Measurements from ENCODE around the gene PCNA. TPM values are rescaled to one million over a fixed set of nuclear protein-coding genes. Genes with fewer than 3 reads are reported as not detected.
A peak's percentile ranks its signal among the peaks of the same experiment; 100 is the strongest.

Gene PCNA
- polyA plus RNA-seq, 3 donors = 171 to 204 (median 200) TPM

DNA sequence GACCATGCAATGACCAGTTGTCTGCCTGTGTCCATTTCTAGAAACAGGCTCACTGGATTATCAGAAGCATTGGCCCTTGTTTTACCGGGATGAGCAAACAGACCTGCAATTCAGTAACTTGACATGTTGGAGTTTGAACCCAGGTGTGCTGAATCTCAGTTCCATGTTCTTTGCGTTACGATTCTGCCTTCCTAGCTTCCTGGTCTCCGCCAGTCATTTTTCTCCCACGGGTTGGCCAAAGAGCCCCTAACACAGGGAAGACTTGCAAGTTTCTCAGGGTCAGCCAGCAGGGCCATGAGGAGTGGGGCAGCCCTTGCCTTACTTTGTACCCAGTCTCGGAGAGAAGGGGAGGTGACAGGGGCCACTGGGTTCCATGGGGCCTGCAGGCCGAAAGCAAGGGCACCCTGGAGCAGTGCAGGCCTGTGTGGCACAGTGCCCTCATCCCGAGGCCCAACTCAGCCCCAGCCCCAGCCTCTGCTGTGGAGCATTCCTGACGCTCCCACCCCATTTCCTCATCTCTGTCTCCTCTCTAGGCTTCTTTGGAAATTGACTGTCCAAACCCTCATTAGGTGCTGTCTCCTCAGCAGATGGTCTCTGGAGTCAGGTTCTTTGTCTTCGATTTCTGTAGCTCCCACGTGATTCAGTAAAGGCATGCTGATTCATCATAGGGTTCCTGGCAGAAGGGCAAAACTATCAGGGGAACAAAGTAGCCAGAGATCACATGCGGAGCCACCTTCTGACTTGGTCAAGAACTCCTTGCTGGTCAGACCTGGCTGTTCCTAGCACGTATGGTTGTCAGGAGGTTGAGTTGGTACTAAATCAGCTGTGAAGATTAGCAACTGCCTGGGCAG lies 30.7 kb upstream of the PCNA start:
- no peak for DNase-seq (ENCODE audit: extremely low read depth in 1 of 11, low read depth in 9 of 11, low spot score in 4 of 11)

GRCh38 chr20:5149892-5150225 lies 30.1 kb upstream of the PCNA start:
- DNase-seq (ENCODE audit: extremely low read depth in 1 of 11, low read depth in 9 of 11, low spot score in 4 of 11) = no peak

GRCh38 chr20:5148581-5148980 lies 28.8 kb upstream of the PCNA start:
- DNase-seq (ENCODE audit: extremely low read depth in 1 of 11, low read depth in 9 of 11, low spot score in 4 of 11) = no peak

DNA sequence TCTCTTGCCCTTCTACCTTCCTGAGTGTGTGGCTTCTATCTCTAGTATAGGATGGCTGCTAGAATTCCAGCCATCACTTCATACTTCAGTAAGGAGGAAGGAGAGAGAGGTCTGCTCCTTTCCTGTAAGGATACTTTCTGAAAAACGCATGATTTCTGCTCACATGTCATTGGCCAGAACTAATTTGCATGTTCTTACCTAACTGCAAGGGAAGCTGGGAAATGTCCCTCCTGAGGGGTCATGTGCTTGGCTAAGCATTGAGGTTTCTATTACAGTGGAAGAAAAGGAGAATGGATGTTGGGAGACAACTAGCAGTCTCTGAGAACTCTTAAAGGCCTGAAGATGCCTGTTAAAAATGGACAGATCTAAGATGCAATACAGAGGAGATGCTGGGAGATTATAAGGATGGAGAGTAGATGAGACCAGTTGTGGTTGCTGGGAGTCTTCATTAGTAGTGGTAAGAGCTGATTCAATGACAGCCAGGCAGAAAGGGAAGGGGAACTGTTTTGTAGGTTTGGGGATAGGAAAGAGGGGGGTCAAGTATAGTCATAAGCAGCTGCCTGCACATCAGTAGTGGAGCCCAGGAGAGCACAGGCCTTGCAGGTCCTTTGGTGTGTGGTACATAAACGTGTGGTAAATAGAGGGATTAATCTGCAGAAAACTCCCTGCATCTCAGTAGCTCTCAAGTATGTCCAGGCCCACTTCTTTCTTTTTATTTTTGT lies 27.3 kb upstream of the PCNA start:
- no peak for DNase-seq (ENCODE audit: extremely low read depth in 1 of 11, low read depth in 9 of 11, low spot score in 4 of 11)

GRCh38 chr20:5146099-5146668 lies 26.4 kb upstream of the PCNA start:
- DNase-seq (ENCODE audit: extremely low read depth in 1 of 11, low read depth in 9 of 11, low spot score in 4 of 11) = no peak

GRCh38 chr20:5145365-5146098 lies 25.8 kb upstream of the PCNA start:
- no peak for DNase-seq (ENCODE audit: extremely low read depth in 1 of 11, low read depth in 9 of 11, low spot score in 4 of 11)

- no peak for DNase-seq (ENCODE audit: extremely low read depth in 1 of 11, low read depth in 9 of 11, low spot score in 4 of 11)
Observed at GRCh38 chr20:5143851-5144250, 24.1 kb upstream of the PCNA start.

- DNase-seq (ENCODE audit: extremely low read depth in 1 of 11, low read depth in 9 of 11, low spot score in 4 of 11) = no peak
Observed at GRCh38 chr20:5141615-5142014, 21.9 kb upstream of the PCNA start.

GRCh38 chr20:5140195-5140594 lies 20.4 kb upstream of the PCNA start:
- DNase-seq (ENCODE audit: extremely low read depth in 1 of 11, low read depth in 9 of 11, low spot score in 4 of 11) = no peak

DNA sequence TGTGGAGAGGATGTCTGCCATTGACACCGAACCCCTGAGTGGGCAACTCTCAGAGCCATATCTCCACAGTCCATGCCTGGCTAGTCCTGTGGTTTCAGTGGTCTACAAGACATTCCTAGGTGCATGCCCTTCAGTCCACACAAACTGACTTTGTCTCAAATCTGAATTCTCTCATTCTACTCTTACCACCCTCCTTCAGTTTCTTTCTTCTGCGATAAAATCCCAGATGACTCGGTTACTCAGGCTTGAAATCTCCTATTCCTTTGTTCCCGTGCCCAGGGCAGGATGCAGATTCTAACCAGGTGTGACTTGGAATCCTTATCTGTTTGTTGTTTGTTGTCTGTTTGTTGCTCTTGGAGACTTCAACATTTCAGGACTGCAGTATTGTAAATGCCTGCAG lies 16.3 kb upstream of the PCNA start:
- no peak for DNase-seq (ENCODE audit: extremely low read depth in 1 of 11, low read depth in 9 of 11, low spot score in 4 of 11)

DNA sequence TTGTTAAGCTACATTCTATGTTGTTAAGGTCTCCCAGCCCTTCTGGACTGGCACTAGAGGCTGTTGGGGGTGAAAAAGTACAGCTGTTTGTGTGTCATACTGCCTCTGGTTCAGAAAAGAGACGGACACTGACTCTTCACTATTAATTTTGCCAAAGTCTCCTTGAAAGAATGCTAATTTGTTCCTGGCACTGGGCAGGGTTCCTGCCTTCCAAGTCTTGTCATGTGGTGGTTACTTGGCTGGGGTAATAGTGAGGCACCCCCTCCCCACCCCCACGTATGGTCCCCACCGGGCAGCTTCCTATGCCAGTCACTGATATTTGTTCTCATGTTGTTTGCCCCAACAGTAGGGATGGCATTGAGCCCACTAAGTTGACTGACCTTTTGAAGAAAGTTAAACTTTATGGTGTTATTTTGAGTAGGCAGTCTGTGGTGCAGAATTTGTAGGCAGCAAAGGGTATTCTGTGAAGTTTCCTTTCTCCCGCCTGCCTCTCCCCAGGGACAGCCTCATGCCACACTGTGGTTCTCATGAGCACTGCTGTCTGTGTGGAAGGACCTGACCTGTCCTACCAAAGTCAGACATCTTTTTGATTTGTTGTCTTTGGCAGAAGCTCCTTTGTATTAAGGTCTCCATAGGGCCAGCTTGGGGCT lies 15.7 kb upstream of the PCNA start:
- DNase-seq (ENCODE audit: extremely low read depth in 1 of 11, low read depth in 9 of 11, low spot score in 4 of 11) = no peak

DNA sequence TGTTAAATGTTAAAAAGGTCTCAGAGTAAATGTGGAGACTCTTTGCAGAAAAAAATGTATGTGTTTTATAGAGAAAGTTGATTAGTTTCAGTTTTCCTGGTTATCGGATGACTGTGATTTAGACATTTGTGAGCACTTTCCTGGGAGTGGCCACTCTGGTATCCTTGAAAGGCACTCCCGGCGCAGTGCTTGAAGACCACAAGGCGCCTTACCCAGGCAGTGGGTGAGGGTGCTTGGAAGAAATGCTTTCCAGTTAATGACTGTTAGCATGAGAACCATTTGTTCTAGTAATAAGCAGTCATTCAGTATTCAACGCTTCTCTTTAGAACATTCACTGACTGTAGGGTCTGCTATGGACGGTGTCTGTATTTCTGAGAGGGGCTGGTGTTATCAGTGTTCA lies 14.2 kb upstream of the PCNA start:
- no peak for DNase-seq (ENCODE audit: extremely low read depth in 1 of 11, low read depth in 9 of 11, low spot score in 4 of 11)

DNA sequence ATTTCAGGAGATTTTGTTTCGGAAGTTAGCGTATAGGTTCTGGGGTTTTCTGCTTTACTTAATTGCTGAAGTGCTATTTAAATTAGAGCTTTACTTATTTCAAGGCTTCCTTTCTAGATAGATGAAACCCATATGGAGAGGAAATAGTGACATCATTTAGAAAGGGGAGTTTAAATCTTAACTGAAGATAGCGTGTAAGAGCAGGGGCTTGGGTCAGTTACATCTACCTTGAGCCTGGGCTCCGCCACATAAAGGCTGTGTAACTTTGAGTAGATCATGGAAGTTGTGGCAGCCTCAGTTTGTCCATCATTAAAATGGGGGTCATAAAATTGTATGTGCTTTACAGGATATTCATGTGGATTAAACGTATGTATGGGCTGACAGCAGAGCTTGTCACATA lies 11.7 kb upstream of the PCNA start:
- DNase-seq (ENCODE audit: extremely low read depth in 1 of 11, low read depth in 9 of 11, low spot score in 4 of 11) = no peak

GRCh38 chr20:5128886-5129285 lies 9.1 kb upstream of the PCNA start:
- DNase-seq (ENCODE audit: extremely low read depth in 1 of 11, low read depth in 9 of 11, low spot score in 4 of 11) = no peak

- no peak for DNase-seq (ENCODE audit: extremely low read depth in 1 of 11, low read depth in 9 of 11, low spot score in 4 of 11)
Observed at GRCh38 chr20:5127859-5128424, 8.2 kb upstream of the PCNA start.

DNA sequence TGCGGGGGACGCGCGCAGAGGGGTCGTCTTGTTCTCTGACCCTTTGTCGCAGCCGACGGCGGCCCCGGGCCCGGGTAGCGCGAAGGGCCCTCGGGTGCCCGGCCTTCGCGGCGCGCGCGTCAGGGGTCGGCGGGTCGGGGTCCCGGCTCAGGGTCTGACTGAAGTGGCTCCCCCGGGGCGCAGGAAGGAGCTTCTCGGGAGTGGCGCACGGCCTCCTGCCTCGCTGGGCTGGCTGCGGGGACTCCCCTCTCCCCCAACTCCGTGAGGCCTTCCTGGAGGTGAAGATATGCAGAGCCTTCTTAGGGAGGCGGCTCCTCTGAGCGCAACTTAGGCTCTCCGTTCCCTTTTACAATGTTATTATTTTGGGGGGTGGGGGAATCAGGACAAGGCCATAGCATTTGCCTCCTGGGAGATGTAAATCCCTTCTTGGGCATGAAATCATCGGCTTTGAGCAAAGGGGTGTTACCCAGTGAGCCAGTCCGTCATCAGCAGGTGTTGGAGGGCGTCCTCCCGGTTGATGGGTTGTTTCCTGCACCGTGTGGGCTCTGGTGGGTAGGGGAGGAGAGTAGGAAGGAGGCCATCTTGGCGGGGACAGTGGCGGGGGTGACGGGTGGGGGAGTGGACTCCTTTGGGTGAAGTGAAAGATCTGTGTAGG lies 7.6 kb upstream of the PCNA start:
- DNase-seq (ENCODE audit: extremely low read depth in 1 of 11, low read depth in 9 of 11, low spot score in 4 of 11) = peak in 9 of 11 donors; percentile 33 to 67 (median 52)

- peak; percentile 92 to 99 (median 98) for DNase-seq (ENCODE audit: extremely low read depth in 1 of 11, low read depth in 9 of 11, low spot score in 4 of 11)
Observed at GRCh38 chr20:5126512-5127203, 6.9 kb upstream of the PCNA start, which contains the start of gene CDS2. Gene CDS2 (plus strand): TSS chr20:5127008. CDS start chr20:5127093, 85 bp downstream.

GRCh38 chr20:5122873-5123260 lies 3.1 kb upstream of the PCNA start:
- DNase-seq (ENCODE audit: extremely low read depth in 1 of 11, low read depth in 9 of 11, low spot score in 4 of 11) = no peak

Measured in renal cortex interstitium (tissue), 11 donors.